Tibial nerve (tissue), 4 donors: ENCODE results near the gene SPRY4. TPM values are rescaled to one million over a fixed set of nuclear protein-coding genes. Genes with fewer than 3 reads are reported as not detected.

Experiments
- DNase-seq, 2 donors: peaks; one replicate each; pipeline ENCODE4 v3.0.0-alpha.2; 2019; ENCODE audit warnings: low spot score in 2 of 2
- H3K27ac ChIP-seq, 4 donors: fragments of 200-600 bp; sonication (generic) in 3 of 4; one replicate each; pipeline ENCODE4 v1.5.1; 2017 to 2019; ENCODE audit warnings: mild to moderate bottlenecking in 1 of 4
- H3K27me3 ChIP-seq, 2 donors: fragments of 200-600 bp; sonication (generic) in 1 of 2; one replicate each; pipeline versions ENCODE4 v1.5.1 to v1.6.0; 2017 to 2019
- H3K36me3 ChIP-seq, 3 donors: fragments of 200-600 bp; sonication (generic); one replicate each; pipeline ENCODE4 v1.5.1; 2018 to 2019
- H3K4me1 ChIP-seq, 4 donors: fragments of 200-600 bp; sonication (generic) in 3 of 4; one replicate each; pipeline ENCODE4 v1.5.1; 2017 to 2019
- H3K4me3 ChIP-seq, 4 donors: fragments of 200-600 bp; sonication (generic) in 3 of 4; one replicate each; pipeline ENCODE4 v1.5.1; 2017 to 2019; ENCODE audit warnings: mild to moderate bottlenecking in 1 of 4, moderate library complexity in 1 of 4
- H3K9me3 ChIP-seq, 4 donors: fragments of 200-600 bp; sonication (generic) in 3 of 4; one replicate each; pipeline ENCODE4 v1.5.1; 2017 to 2019
- CTCF ChIP-seq, 5 experiments: fragments of 200-600 bp in 3 of 5; fragments of 450-650 bp in 2 of 5; sonication (generic) in 3 of 5; IDR thresholded peaks; one replicate each; pipeline ENCODE4 v1.5.1; 2016 to 2019; ENCODE audit warnings: antibody characterized with exemption in 5 of 5, mild to moderate bottlenecking in 3 of 5, moderate library complexity in 2 of 5
- EP300 ChIP-seq, 2 donors: sonication (generic); formaldehyde crosslinking; IDR thresholded peaks; one replicate each; pipeline ENCODE4 v1.6.1; 2017; ENCODE audit warnings: antibody characterized with exemption in 2 of 2, mild to moderate bottlenecking in 1 of 2
- POLR2A ChIP-seq, 2 donors: fragments of 450-650 bp; IDR thresholded peaks; one replicate each; pipeline ENCODE4 v1.6.1; 2017; ENCODE audit warnings: antibody characterized with exemption in 2 of 2, mild to moderate bottlenecking in 2 of 2, moderate library complexity in 2 of 2
- WGBS, 2 donors: methylation state at CpG; one replicate each; pipeline ENCODE4 v1.1.5; 2018; 5-methylcytosine and 5-hydroxymethylcytosine counted together
- total RNA-seq, 4 donors: library from RNA; depleted of rRNA; stranded (reverse); fragments of >200 nt; gene quantifications; one replicate each; pipeline ENCODE4 v1.1.0, GENCODE V29; 2016

Gene SPRY4
- total RNA-seq, 4 donors from 2014 or later, result 5.1 to 30.9 (median 17.9) TPM

GRCh38 chr5:142305211-142305610, 19.6 kb downstream of the SPRY4 start:
- no peaks in the 10 kb centered on the region for H3K9me3 ChIP-seq
- peaks cover 0 to 9% (median 0%) of the 10 kb centered on the region in 3 donors for H3K36me3 ChIP-seq
- H3K27ac ChIP-seq, result no peak overlapping the region
- no peaks in the 10 kb centered on the region for H3K27me3 ChIP-seq
- no peak overlapping the region for H3K4me3 ChIP-seq
- 93 to 98% methylated on average over 3 of the region's 3 CpGs for WGBS, 2 donors
- no peaks in the 10 kb centered on the region for H3K4me1 ChIP-seq
- DNase-seq, result no peak
- no peak for TF ChIP-seq CTCF (IDR thresholded peaks at IDR 0.05)
- TF ChIP-seq EP300 (IDR thresholded peaks at IDR 0.05), result no peak
- no peak for TF ChIP-seq POLR2A (IDR thresholded peaks at IDR 0.05)

DNA sequence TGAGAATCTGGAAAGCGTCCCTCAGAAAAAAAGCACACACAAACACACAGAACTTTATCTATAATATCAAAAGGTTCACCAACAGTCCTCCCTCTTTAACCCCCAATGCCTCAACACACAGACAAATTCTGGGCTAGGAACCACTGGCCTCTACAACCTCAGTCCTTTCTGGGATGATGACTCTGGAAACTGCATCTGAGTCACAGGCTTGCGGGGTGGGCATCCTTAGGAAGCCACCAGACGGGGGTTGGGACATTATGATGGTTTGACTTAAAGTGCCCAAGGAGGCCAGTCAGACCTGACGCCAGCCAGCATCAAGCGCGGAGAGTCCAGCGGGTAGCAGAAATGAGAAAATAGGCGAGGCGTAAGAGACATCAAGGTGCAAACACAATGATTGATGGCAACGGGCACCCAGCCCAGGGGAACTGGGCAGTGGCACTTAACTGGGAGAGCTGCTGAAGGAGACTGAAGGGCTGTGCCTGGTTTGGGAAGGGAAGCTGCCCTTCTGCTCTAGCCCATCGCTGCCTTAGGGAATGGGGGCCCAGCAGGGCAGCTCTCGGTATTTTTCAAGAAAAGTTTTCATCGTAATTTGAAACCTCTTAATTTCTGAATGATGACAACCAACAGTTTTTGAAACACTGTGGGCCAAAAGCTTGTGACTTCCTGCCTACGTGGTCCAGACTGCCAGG, 20.7 kb downstream of the SPRY4 start:
- H3K4me3 ChIP-seq, result no peak overlapping the region
- no peaks in the 10 kb centered on the region for H3K36me3 ChIP-seq
- no peaks in the 10 kb centered on the region for H3K4me1 ChIP-seq
- H3K27ac ChIP-seq, result no peak overlapping the region
- WGBS, 2 donors, result 87 to 88% methylated on average over 14 of the region's 14 CpGs
- TF ChIP-seq POLR2A (IDR thresholded peaks at IDR 0.05), result no peak
- TF ChIP-seq EP300 (IDR thresholded peaks at IDR 0.05), result no peak
- TF ChIP-seq CTCF (IDR thresholded peaks at IDR 0.05), result no peak
- H3K27me3 ChIP-seq, result no peaks in the 10 kb centered on the region
- no peak for DNase-seq
- H3K9me3 ChIP-seq, result no peaks in the 10 kb centered on the region

- WGBS, 2 donors, result 70 to 84% methylated on average over 7 of the region's 7 CpGs
- no peaks in the 10 kb centered on the region for H3K9me3 ChIP-seq
- no peak overlapping the region for H3K27ac ChIP-seq
- TF ChIP-seq EP300 (IDR thresholded peaks at IDR 0.05) (no peak), POLR2A (IDR thresholded peaks at IDR 0.05) (no peak), CTCF (IDR thresholded peaks at IDR 0.05) (no peak)
- no peak overlapping the region for H3K4me3 ChIP-seq
- H3K36me3 ChIP-seq, result no peaks in the 10 kb centered on the region
- no peaks in the 10 kb centered on the region for H3K4me1 ChIP-seq
- H3K27me3 ChIP-seq, result no peaks in the 10 kb centered on the region
- DNase-seq, result no peak
Observed at GRCh38 chr5:142303565-142303964, 21.3 kb downstream of the SPRY4 start.

DNA sequence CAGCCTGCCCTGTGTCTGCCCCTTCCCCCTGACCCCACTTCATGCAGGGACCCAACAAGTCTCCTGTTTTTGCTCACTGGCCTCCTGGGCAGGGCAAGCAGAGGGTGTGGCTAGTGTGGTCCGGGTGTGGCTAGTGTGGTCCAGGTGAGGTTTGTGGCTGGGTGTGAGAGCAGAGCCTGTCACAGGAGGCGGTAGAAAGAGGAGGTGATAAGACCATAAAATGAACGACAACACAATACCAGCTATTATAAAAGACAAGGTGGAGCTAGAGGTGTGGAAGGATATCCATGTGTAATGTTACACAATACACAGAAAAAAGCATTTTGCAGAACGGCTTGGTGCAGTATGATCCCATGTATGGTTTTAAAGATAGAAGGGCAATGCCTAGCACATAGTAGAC, 23.3 kb downstream of the SPRY4 start:
- Histone ChIP-seq H3K4me1 (peaks cover 0 to under 1% (median 0%) of the 10 kb centered on the region in 4 donors), H3K4me3 (no peak overlapping the region), H3K27me3 (no peaks in the 10 kb centered on the region), H3K36me3 (no peaks in the 10 kb centered on the region), H3K9me3 (no peaks in the 10 kb centered on the region), H3K27ac (no peak overlapping the region)
- WGBS, 2 donors, result 63 to 66% methylated on average over 4 of the region's 4 CpGs
- DNase-seq, result no peak
- TF ChIP-seq POLR2A (IDR thresholded peaks at IDR 0.05) (no peak), CTCF (IDR thresholded peaks at IDR 0.05) (no peak), EP300 (IDR thresholded peaks at IDR 0.05) (no peak)

- H3K27me3 ChIP-seq, result no peaks in the 10 kb centered on the region
- H3K36me3 ChIP-seq, result no peaks in the 10 kb centered on the region
- H3K4me1 ChIP-seq, result peaks cover 0 to 10% (median 0%) of the 10 kb centered on the region in 4 donors
- DNase-seq, result no peak
- H3K9me3 ChIP-seq, result no peaks in the 10 kb centered on the region
- no peak for TF ChIP-seq EP300 (IDR thresholded peaks at IDR 0.05)
- no peak for TF ChIP-seq POLR2A (IDR thresholded peaks at IDR 0.05)
- TF ChIP-seq CTCF (IDR thresholded peaks at IDR 0.05), result no peak
- 93 to 97% methylated on average over 8 of the region's 8 CpGs for WGBS, 2 donors
- no peak overlapping the region for H3K4me3 ChIP-seq
- no peak overlapping the region for H3K27ac ChIP-seq
Observed at GRCh38 chr5:142300677-142301076, 24.1 kb downstream of the SPRY4 start.
